ENCODE results near the gene MED12L. TPM values are rescaled to one million over a fixed set of nuclear protein-coding genes. Genes with fewer than 3 reads are reported as not detected.

The MED12L gene
- polyA plus RNA-seq, 1 donor from 2014 or later: 28.5 TPM

DNA sequence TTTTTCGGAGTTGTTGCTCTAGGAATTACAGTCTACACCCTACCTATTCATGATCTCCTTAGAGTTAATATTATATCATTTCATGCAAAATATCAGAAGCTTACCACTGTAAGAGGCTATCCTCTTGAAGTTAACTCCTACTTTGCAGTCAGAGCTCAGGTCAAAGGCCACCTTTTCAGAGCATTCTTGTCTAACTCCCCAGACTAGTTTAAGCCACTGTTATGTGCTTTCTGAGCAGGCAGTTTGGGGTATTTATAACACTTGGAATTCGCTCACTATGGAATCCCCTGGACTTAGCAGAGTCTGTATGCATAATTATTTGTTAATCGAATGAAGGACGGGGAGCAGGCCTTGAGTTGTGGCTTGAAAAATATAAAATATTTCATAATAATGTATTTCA is 21.7 kb downstream of the MED12L start:
- Histone ChIP-seq H3K9ac (ENCODE audit: low read length) (no peak overlapping the region), H3K27ac (ENCODE audit: low read length) (no peak overlapping the region), H3K9me2 (ENCODE audit: insufficient read depth, low read length) (no peaks in the 10 kb centered on the region), H3K9me3 (ENCODE audit: low read length) (no peaks in the 10 kb centered on the region), H3K4me2 (ENCODE audit: low read length) (no peak overlapping the region), H4K20me1 (ENCODE audit: insufficient read depth) (peaks cover 33% of the 10 kb centered on the region), H3K79me2 (replicated peaks; ENCODE audit: insufficient read depth, low read length) (peaks cover 89% of the 10 kb centered on the region), H3K4me3 (ENCODE audit: low read length) (no peak overlapping the region), H2AFZ (ENCODE audit: low read depth, low read length) (no peak overlapping the region), H3F3A (ENCODE audit: insufficient read depth, low read length, poor library complexity, severe bottlenecking) (no peaks in the 10 kb centered on the region), H3K27me3 (ENCODE audit: insufficient read depth, low read depth, low read length) (no peaks in the 10 kb centered on the region), H3K36me3 (ENCODE audit: insufficient read depth, low read length) (peaks cover 3% of the 10 kb centered on the region)
- TF ChIP-seq MXI1 (conservative IDR thresholded peaks at IDR 0.05; ENCODE audit: poor library complexity, severe bottlenecking): no peak
- TF ChIP-seq EZH2 (IDR thresholded peaks at IDR 0.05; ENCODE audit: borderline replicate concordance, insufficient read depth, low read length, poor library complexity, severe bottlenecking): no peak
- no peak for TF ChIP-seq POLR2AphosphoS5 (IDR thresholded peaks at IDR 0.05)
- TF ChIP-seq REST (IDR thresholded peaks at IDR 0.05; ENCODE audit: borderline replicate concordance): no peak
- TF ChIP-seq SMC3 (conservative IDR thresholded peaks at IDR 0.05; ENCODE audit: poor library complexity): no peak
- no peak for TF ChIP-seq EP300 (conservative IDR thresholded peaks at IDR 0.05; ENCODE audit: poor library complexity, severe bottlenecking)
- TF ChIP-seq RAD21 (conservative IDR thresholded peaks at IDR 0.05): no peak
- no peak for TF ChIP-seq TAF1 (IDR thresholded peaks at IDR 0.05; ENCODE audit: low read depth)
- TF ChIP-seq, protein P1, sequence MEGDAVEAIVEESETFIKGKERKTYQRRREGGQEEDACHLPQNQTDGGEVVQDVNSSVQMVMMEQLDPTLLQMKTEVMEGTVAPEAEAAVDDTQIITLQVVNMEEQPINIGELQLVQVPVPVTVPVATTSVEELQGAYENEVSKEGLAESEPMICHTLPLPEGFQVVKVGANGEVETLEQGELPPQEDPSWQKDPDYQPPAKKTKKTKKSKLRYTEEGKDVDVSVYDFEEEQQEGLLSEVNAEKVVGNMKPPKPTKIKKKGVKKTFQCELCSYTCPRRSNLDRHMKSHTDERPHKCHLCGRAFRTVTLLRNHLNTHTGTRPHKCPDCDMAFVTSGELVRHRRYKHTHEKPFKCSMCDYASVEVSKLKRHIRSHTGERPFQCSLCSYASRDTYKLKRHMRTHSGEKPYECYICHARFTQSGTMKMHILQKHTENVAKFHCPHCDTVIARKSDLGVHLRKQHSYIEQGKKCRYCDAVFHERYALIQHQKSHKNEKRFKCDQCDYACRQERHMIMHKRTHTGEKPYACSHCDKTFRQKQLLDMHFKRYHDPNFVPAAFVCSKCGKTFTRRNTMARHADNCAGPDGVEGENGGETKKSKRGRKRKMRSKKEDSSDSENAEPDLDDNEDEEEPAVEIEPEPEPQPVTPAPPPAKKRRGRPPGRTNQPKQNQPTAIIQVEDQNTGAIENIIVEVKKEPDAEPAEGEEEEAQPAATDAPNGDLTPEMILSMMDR (IDR thresholded peaks at IDR 0.05; ENCODE audit: poor library complexity, severe bottlenecking): no peak

- no peak overlapping the region for H3K4me2 ChIP-seq (ENCODE audit: low read length)
- no peak overlapping the region for H3K27ac ChIP-seq (ENCODE audit: low read length)
- H3K9me2 ChIP-seq (ENCODE audit: insufficient read depth, low read length): no peaks in the 10 kb centered on the region
These were observed 22.2 kb downstream of the MED12L start for GRCh38 chr3:151107701-151108100.

More at GRCh38 chr3:151107701-151108100, 22.2 kb downstream of the MED12L start:
- H3F3A ChIP-seq (ENCODE audit: insufficient read depth, low read length, poor library complexity, severe bottlenecking): no peaks in the 10 kb centered on the region
- peaks cover 33% of the 10 kb centered on the region for H4K20me1 ChIP-seq (ENCODE audit: insufficient read depth)
- no peak overlapping the region for H3K4me3 ChIP-seq (ENCODE audit: low read length)
- H2AFZ ChIP-seq (ENCODE audit: low read depth, low read length): no peak overlapping the region
- no peak overlapping the region for H3K9ac ChIP-seq (ENCODE audit: low read length)
- peaks cover 3% of the 10 kb centered on the region for H3K36me3 ChIP-seq (ENCODE audit: insufficient read depth, low read length)
- H3K9me3 ChIP-seq (ENCODE audit: low read length): no peaks in the 10 kb centered on the region
- no peaks in the 10 kb centered on the region for H3K27me3 ChIP-seq (ENCODE audit: insufficient read depth, low read depth, low read length)
- no peak for TF ChIP-seq EZH2 (IDR thresholded peaks at IDR 0.05; ENCODE audit: borderline replicate concordance, insufficient read depth, low read length, poor library complexity, severe bottlenecking)
- no peak for TF ChIP-seq EP300 (conservative IDR thresholded peaks at IDR 0.05; ENCODE audit: poor library complexity, severe bottlenecking)
- TF ChIP-seq SMC3 (conservative IDR thresholded peaks at IDR 0.05; ENCODE audit: poor library complexity): no peak
- TF ChIP-seq REST (IDR thresholded peaks at IDR 0.05; ENCODE audit: borderline replicate concordance): no peak
- TF ChIP-seq, protein P1 (IDR thresholded peaks at IDR 0.05; ENCODE audit: poor library complexity, severe bottlenecking): no peak
- TF ChIP-seq TAF1 (IDR thresholded peaks at IDR 0.05; ENCODE audit: low read depth): no peak
- TF ChIP-seq RAD21 (conservative IDR thresholded peaks at IDR 0.05): no peak
- TF ChIP-seq POLR2AphosphoS5 (IDR thresholded peaks at IDR 0.05): no peak
- TF ChIP-seq MXI1 (conservative IDR thresholded peaks at IDR 0.05; ENCODE audit: poor library complexity, severe bottlenecking): no peak
- peaks cover 89% of the 10 kb centered on the region for H3K79me2 ChIP-seq (replicated peaks; ENCODE audit: insufficient read depth, low read length)
